ENCODE data around the gene SNCB. TPM values are rescaled to one million over a fixed set of nuclear protein-coding genes. Genes with fewer than 3 reads are reported as not detected.

SNCB gene
- polyA plus RNA-seq, 3 donors, result 0.43 TPM; not detected in 2

- no peak for DNase-seq
These were observed 31.3 kb upstream of the SNCB start for GRCh38 chr5:176661676-176662075.

DNA sequence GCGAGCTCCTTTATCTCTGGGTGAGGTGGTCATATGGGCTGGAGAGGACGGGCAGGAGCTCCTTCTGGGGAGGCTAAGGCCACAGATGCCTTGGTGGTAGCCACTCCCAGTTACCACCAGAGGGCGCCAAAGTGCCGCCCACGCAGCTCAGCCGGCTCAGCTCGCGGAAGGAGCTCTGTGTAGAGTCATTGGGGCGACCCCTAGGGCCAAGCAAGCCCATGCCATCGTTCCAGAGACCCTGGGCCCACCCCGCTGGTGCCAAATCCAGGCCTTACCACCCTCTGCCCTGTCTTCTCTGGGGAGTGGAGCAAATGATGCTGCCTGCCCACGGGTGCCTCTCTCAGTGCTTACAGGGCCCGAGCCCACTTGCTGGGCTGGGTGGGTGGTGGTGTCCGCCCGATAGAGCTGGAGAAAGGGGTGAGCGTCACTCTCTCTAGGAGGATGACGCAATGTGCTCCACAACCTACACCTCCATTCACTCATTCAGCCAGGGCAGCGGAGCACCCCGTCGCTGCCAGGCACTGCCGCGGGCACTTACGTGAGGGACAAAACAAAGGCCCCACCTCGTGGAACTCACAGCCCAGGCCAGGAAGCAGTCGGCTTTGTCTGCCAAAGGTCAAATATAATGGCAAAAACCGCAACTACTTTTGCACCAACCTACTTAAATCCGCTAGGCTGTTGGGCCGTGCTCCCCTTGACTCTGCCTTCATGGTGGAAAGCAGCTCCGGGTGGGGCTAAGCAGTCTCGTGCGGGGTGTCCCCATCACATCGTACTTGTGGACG, 30.7 kb upstream of the SNCB start:
- DNase-seq, result peak; percentile 67

DNA sequence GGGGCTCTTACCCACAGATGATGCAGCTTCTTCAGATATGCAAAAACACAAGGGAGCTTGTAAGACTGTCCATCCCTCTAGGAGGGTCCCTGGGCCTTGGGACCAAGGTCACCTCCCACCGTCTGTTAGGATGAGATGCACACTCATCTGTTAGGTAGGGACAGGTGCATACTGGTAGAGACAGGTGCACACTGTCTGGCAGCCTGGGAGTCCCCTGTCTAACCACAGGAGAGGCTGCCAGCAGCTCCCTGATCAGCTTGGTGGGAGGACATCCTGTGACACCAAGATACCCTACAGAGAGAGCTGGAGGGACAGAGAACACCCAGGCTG, 30.2 kb upstream of the SNCB start:
- DNase-seq, result no peak

GRCh38 chr5:176659860-176660461, 29.6 kb upstream of the SNCB start:
- DNase-seq, result no peak

GRCh38 chr5:176659512-176659839, 29.1 kb upstream of the SNCB start:
- no peak for DNase-seq

GRCh38 chr5:176658817-176659511, 28.6 kb upstream of the SNCB start:
- no peak for DNase-seq

- DNase-seq, result peak; percentile 50
These were observed 27.8 kb upstream of the SNCB start for GRCh38 chr5:176658007-176658599.

DNA sequence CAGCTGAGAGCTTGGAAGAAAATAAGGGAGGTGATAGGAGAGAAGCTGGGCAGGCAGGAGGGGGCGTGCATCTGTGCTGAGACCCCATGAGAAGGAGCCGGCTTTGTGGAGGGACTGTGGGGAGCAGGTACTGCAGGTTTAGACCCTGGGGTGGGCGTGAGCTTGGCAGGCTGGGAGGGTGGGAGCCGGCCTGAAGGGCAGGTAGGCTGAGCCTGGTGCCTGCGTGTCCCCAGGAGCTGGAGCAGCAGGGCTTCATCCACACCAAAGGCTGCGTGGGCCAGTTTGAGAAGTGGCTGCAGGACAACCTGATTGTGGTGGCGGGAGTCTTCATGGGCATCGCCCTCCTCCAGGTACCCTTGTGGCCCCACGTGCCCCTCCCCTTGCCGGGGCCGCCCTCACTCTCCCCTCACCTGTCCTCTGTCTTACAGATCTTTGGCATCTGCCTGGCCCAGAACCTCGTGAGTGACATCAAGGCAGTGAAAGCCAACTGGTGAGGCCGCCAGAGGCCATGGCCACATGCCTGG, 26.2 kb upstream of the SNCB start:
- no peak for DNase-seq

GRCh38 chr5:176654856-176655255, 24.5 kb upstream of the SNCB start:
- DNase-seq, result no peak

- no peak for DNase-seq
These were observed 23.4 kb upstream of the SNCB start for GRCh38 chr5:176653401-176654385.

- no peak for DNase-seq
These were observed 21.8 kb upstream of the SNCB start for GRCh38 chr5:176652136-176652535.

DNA sequence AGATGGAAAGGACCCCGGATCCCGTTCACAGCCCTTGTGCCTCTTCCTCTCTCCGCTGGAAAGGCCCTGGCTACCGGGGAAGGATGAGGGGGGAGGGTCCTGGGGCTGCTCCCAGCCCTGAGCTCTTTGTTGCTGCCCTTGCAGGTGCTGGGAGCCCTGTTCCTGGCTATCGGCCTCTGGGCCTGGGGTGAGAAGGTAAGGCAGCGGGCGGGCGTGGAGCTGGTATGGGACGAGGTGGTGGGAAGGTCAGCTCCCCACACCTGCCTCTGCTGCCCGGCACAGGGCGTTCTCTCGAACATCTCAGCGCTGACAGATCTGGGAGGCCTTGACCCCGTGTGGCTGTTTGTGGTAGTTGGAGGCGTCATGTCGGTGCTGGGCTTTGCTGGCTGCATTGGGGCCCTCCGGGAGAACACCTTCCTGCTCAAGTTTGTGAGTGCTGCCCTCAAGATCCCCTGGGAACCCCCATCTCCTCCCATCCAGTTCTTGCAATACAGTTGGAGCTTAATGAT, 21.2 kb upstream of the SNCB start:
- no peak for DNase-seq

DNA sequence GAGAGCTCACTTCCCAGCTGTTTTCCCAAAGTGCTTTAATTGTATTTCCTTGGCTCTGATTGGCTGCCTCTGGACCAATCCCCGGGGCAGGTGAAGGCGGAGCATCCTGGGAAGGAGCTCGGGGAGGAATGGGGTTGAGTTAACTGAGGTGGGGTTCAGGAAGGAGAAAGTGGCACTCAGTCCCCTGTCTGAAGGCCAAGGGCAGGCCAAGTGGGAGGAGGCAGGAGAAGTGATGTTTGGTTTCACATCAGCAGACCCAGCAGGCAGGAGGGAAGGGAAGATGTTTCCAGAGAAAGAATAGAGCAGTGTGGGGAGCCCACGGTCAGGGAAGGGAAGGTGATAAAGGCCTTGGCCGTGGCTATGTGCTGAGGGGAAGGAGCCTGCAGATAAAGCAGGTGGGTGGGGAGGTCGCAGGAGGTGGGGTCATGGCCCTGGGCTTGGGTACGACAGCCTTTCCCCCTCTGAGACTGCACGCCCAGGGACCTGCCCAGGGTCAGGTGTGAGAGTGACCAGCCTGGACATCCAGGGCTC, 20.1 kb upstream of the SNCB start:
- no peak for DNase-seq

GRCh38 chr5:176648474-176649194, 18.3 kb upstream of the SNCB start:
- DNase-seq, result no peak

- peak; percentile 54 for DNase-seq
These were observed 17.6 kb upstream of the SNCB start for GRCh38 chr5:176647843-176648473.

GRCh38 chr5:176647030-176647842, 16.9 kb upstream of the SNCB start, which contains the start of gene TSPAN17:
TSS of gene TSPAN17 (plus strand) at chr5:176647484. CDS start at chr5:176647616, 132 bp downstream.
- DNase-seq, result peak; percentile 99

DNA sequence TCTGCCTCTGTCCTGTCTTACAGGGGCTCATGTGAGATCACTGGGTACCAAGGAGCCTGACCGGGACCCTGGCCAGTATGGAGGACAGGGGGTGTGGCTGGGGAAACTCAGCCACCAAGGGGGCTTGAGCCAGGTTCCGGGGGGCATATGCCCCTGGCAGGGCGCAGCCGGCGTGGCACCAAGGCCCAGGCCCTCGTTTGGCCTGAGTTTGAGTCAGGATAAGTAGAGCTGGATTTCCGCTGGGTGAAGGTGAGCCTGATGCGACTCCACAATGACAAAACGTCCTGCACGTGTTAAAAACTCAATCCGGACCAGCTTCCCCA, 16.3 kb upstream of the SNCB start:
- no peak for DNase-seq

- DNase-seq, result no peak
These were observed 15.8 kb upstream of the SNCB start for GRCh38 chr5:176646049-176646706.

Data from renal pelvis (tissue), 4 donors.